C4-2B (cell line): Measurements from ENCODE around the gene OR1S2.
"Not testable (repeated sequence)": the region's sequence is repeated elsewhere in the genome, so short reads cannot be mapped to it uniquely, and the experiment has no call there.

Experiments
- H3K27ac ChIP-seq: fragments of 450-650 bp; 2 replicates; pipeline ENCODE4 v1.5.1; 2017
- ZFX ChIP-seq: fragments of 450-650 bp; IDR thresholded peaks from 2 replicates; pipeline ENCODE4 v1.6.1; 2017
- TF ChIP-seq, protein P1 (sequence below): fragments of 450-650 bp; conservative IDR thresholded peaks from 2 replicates; pipeline ENCODE4 v1.5.1; 2017; ENCODE audit warnings: mild to moderate bottlenecking

OR1S2 gene, protein sequence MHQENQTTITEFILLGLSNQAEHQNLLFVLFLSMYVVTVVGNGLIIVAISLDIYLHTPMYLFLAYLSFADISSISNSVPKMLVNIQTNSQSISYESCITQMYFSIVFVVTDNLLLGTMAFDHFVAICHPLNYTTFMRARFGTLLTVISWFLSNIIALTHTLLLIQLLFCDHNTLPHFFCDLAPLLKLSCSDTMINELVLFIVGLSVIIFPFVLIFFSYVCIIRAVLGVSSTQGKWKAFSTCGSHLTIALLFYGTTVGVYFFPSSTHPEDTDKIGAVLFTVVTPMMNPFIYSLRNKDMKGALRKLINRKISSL

DNA sequence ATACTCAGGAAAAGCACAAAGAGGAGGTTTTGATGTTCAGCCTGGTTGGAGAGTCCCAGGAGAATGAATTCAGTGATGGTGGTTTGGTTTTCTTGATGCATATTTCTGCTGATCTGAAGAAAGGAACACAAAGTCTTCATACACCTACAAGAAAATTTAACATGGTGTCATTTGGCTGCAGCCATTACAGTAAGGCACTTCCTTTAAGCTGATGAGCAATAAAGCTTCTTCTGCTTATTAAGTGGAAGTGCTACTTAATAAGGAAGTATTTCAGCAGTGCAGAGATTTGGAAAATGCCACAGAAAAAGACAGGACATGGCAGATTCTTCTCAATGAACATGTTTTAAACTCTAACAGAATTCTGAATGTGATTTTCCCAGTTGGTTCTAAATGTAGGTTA, at the start of gene OR1S2:
OR1S2 (minus strand) TSS at position 101 of the 400 bp plus-strand sequence; CDS start at position 101, 0 bp downstream.
- no peak for TF ChIP-seq ZFX
- TF ChIP-seq, protein P1, sequence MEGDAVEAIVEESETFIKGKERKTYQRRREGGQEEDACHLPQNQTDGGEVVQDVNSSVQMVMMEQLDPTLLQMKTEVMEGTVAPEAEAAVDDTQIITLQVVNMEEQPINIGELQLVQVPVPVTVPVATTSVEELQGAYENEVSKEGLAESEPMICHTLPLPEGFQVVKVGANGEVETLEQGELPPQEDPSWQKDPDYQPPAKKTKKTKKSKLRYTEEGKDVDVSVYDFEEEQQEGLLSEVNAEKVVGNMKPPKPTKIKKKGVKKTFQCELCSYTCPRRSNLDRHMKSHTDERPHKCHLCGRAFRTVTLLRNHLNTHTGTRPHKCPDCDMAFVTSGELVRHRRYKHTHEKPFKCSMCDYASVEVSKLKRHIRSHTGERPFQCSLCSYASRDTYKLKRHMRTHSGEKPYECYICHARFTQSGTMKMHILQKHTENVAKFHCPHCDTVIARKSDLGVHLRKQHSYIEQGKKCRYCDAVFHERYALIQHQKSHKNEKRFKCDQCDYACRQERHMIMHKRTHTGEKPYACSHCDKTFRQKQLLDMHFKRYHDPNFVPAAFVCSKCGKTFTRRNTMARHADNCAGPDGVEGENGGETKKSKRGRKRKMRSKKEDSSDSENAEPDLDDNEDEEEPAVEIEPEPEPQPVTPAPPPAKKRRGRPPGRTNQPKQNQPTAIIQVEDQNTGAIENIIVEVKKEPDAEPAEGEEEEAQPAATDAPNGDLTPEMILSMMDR = no peak
- H3K27ac ChIP-seq = no peak within 1 kb of the TSS

DNA sequence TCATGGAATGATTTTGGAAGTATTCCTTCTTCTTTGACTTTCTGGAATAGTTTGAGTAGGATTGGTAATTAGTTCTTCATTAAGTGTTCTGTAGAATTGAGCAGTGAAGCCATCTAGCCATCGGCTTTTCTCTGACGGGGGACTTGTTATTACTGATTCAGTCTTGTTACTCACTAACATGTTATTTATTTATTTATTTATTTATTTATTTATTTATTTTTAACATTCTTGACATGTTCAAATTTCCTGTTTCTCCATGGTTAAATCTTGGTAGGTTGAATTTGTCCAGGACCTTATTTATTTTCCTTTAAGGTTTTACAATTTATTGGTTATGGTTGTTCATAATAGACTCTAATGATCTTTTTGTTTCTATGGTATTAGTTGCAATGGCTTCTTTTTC, 40.0 kb upstream of the OR1S2 start:
- TF ChIP-seq, protein P1 = no peak
- no peak for TF ChIP-seq ZFX
- H3K27ac ChIP-seq = no peak overlapping the region

DNA sequence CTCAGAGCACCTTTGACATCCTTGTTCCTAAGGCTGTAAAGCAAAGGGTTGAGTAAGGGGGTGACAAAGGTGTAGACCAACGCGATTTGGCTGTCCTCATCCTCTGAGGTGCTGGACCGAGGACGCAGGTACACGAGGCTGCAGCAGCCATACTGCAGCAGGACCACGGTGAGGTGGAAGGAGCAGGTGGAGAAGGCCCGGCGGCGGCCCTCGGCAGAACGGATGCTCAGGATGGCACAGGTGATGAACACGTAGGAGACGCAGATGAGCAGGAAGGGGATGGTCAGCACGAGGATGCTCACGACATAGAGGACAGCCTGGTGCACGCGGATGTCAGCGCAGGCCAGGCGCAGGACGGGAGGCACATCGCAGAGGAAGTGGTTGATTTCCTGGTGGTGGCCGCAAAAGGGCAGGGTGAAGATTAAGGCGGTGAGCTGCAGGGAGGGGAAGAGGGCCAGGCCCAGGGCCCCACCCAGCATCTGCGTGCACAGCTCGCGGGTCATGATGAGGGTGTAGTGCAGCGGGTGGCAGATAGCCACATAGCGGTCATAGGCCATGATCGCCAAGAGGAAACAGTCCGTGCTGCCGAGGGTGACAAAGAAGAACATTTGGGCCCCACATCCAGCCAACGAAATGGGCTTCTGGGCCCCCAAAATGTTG, 24.1 kb upstream of the OR1S2 start:
- TF ChIP-seq ZFX = no peak
- TF ChIP-seq, protein P1 = no peak

DNA sequence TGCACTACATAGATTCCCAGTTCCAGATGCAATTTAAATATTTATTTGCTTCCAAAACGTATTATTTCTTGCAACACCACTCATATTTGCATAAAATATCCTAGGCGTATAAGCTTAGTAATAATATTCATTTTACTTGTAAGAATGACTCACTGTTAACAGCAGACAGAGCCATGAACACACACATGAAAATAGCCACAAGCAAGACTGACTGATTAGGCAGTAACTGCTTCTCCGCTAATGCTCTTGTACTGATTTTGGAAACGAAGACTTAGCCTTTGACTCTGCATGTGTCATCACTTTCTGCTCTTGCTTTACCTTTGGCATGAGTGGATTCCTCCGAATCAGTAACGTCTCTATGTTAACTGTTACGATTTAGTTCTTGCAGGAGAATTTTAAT, 18.8 kb upstream of the OR1S2 start:
- no peak overlapping the region for H3K27ac ChIP-seq
- TF ChIP-seq ZFX = no peak
- TF ChIP-seq, protein P1 = no peak

More for the DNA sequence above, 24.1 kb upstream of the OR1S2 start:
- no peak overlapping the region for H3K27ac ChIP-seq

DNA sequence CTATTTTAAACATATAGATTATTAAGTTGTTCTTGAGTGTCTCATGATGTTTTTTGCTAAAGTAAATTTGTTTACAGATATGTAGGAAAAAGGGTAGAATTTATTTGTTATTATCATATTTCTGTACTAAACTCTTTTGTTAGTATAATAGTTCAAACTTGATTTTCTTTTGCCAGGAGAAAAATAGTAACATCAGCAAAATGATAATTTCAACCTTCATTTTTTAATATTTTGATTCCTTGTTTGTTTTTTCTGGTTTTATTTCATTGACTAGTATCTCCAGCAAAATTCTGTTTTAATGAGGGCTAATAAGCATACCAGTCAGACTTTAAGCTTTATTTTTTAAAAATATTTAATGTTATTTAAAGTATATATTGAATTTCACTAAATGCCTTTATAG, 12.5 kb upstream of the OR1S2 start:
- no peak overlapping the region for H3K27ac ChIP-seq
- TF ChIP-seq, protein P1 = no peak
- TF ChIP-seq ZFX = no peak

DNA sequence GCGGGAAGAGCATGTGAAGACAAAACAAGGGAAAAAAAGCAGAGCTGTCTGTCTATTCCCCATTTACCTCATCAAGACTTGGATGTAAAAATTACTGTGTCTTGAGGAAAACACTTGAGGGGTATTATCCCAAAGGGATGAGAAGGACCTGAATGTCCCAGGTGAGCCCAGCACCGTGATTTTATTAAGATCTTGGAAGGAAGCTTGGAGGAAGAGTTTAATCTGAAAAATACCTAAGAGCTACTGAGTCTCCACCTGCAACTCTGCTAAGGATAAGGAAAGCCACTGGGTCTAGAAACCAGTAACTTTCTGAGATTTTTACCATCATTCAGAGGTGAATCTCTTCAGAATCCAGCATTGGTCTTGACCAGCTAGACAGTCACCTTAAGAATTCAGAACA, 8.5 kb upstream of the OR1S2 start, which contains the start of gene OR1S1:
OR1S1 (plus strand) TSS at position 301 of the 400 bp plus-strand sequence.
- H3K27ac ChIP-seq = not testable (repeated sequence)

DNA sequence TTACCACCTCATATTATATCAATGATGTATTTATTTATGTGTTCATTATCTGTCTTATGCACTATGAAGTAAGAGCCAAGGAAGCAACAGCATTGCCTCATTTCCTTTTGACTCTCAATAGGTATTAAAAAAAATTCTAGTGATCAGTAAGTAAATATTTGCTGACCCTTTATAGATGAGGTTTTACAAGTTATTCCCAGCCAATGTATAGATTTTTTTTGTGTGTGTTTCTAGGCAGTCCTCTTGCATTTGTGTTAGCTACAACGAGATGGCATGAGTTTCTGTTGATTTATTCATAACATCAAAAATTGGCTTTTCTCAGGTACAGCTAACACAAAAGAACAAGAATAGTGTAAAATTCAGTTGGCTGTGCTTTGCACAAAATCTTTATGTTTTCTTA, 4.7 kb downstream of the OR1S2 start:
- TF ChIP-seq ZFX = no peak
- TF ChIP-seq, protein P1 = no peak
- no peak overlapping the region for H3K27ac ChIP-seq

DNA sequence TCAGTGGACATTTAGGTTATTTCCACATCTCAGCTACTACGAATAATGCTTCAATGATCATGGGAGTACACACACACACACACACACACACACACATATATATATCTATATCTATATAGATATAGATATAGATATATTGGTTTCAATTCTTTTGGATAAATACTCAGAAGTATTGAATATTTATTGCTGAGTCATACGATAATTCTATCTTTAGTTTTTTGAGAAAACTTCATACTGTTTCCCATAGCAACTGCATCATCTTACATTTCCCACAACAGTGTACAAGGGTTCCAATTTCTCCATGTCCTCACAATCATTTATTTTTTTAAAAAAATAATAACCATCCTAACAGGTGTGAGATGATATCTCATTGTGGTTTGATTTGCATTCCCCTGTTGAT, 8.0 kb downstream of the OR1S2 start:
- TF ChIP-seq, protein P1 = no peak
- no peak for TF ChIP-seq ZFX
- no peak overlapping the region for H3K27ac ChIP-seq
